ENCODE results near the gene PIGT.

GRCh38 chr20:45467861-45468260 lies 51.9 kb downstream of the PIGT start:
- TF ChIP-seq CTCF (IDR thresholded peaks at IDR 0.05 in 2 of 3, conservative IDR thresholded peaks at IDR 0.05 in 1 of 3; ENCODE audit: borderline replicate concordance in 1 of 3, insufficient read depth in 1 of 3, low read depth in 2 of 3, low read length in 2 of 3), result no peak
- TF ChIP-seq POLR2A (IDR thresholded peaks at IDR 0.05; ENCODE audit: borderline replicate concordance, extremely low read depth, insufficient read depth, insufficient read length), result no peak
- TF ChIP-seq ZBTB33 (IDR thresholded peaks at IDR 0.05; ENCODE audit: extremely low read depth, insufficient replicate concordance, low read length), result no peak
- TF ChIP-seq EZH2phosphoT487 (IDR thresholded peaks at IDR 0.05; ENCODE audit: borderline replicate concordance), result no peak
- no peak for TF ChIP-seq POLR2AphosphoS5 (IDR thresholded peaks at IDR 0.05; ENCODE audit: low read depth, low read length)
